GM21528 (cell line): ENCODE measurements around the gene C6orf47.
"Not testable (repeated sequence)": the region's sequence is repeated elsewhere in the genome, so short reads cannot be mapped to it uniquely, and the experiment has no call there.

Source experiments
- ATAC-seq: cut with Tn5 transposase; IDR thresholded peaks from one replicate; pipeline ENCODE4 v1.9.1; 2021; ENCODE audit warnings: mild to moderate bottlenecking, moderate library complexity; ENCODE audit not compliant: unreplicated experiment, low FRiP score

C6orf47 gene

GRCh38 chr6:31660381-31661261 lies at the start of gene C6orf47:
C6orf47 (minus strand) TSS chr6:31660778; CDS start chr6:31659947, 831 bp downstream.
- ATAC-seq: no peak

GRCh38 chr6:31709157-31709556 lies 48.6 kb upstream of the C6orf47 start:
- not testable (repeated sequence) for ATAC-seq

- ATAC-seq: no peak
Observed at GRCh38 chr6:31708224-31708623, 47.6 kb upstream of the C6orf47 start.

- ATAC-seq: no peak
Observed at GRCh38 chr6:31707701-31708100, 47.1 kb upstream of the C6orf47 start.

GRCh38 chr6:31706599-31706998 lies 46.0 kb upstream of the C6orf47 start, which contains the start of gene LY6G6F:
LY6G6F (plus strand) TSS chr6:31706866; CDS start chr6:31706907, 41 bp downstream.
- no peak for ATAC-seq

- ATAC-seq: no peak
Observed at GRCh38 chr6:31705931-31706330, 45.4 kb upstream of the C6orf47 start.

- ATAC-seq: peak; percentile 86
Observed at GRCh38 chr6:31702819-31703716, 42.5 kb upstream of the C6orf47 start, which contains the start of gene ABHD16A. ABHD16A (minus strand) TSS chr6:31703324; CDS start chr6:31703281, 43 bp downstream.

GRCh38 chr6:31702405-31702818 lies 41.8 kb upstream of the C6orf47 start:
- ATAC-seq: no peak

GRCh38 chr6:31701666-31702404 lies 41.3 kb upstream of the C6orf47 start:
- ATAC-seq: no peak

- ATAC-seq: no peak
Observed at GRCh38 chr6:31700740-31701401, 40.3 kb upstream of the C6orf47 start.

GRCh38 chr6:31697555-31697954 lies 37.0 kb upstream of the C6orf47 start:
- no peak for ATAC-seq

- ATAC-seq: no peak
Observed at GRCh38 chr6:31693535-31693934, 33.0 kb upstream of the C6orf47 start.

- no peak for ATAC-seq
Observed at GRCh38 chr6:31692886-31693285, 32.3 kb upstream of the C6orf47 start.

- ATAC-seq: no peak
Observed at GRCh38 chr6:31692353-31692752, 31.8 kb upstream of the C6orf47 start.

- no peak for ATAC-seq
Observed at GRCh38 chr6:31691564-31692108, 31.1 kb upstream of the C6orf47 start.

GRCh38 chr6:31691078-31691463 lies 30.5 kb upstream of the C6orf47 start:
- ATAC-seq: no peak

- ATAC-seq: no peak
Observed at GRCh38 chr6:31690231-31691077, 29.9 kb upstream of the C6orf47 start.

GRCh38 chr6:31689249-31690110 lies 28.9 kb upstream of the C6orf47 start:
- ATAC-seq: no peak
